ELF-1 (cell line): ENCODE data around the gene CDK11A.
A peak's percentile ranks its signal among the peaks of the same experiment; 100 is the strongest.

Source experiments
- DNase-seq: peaks from one replicate; pipeline ENCODE4 v3.0.0-alpha.2; 2016; ENCODE audit warnings: low read depth, low spot score

The CDK11A gene

DNA sequence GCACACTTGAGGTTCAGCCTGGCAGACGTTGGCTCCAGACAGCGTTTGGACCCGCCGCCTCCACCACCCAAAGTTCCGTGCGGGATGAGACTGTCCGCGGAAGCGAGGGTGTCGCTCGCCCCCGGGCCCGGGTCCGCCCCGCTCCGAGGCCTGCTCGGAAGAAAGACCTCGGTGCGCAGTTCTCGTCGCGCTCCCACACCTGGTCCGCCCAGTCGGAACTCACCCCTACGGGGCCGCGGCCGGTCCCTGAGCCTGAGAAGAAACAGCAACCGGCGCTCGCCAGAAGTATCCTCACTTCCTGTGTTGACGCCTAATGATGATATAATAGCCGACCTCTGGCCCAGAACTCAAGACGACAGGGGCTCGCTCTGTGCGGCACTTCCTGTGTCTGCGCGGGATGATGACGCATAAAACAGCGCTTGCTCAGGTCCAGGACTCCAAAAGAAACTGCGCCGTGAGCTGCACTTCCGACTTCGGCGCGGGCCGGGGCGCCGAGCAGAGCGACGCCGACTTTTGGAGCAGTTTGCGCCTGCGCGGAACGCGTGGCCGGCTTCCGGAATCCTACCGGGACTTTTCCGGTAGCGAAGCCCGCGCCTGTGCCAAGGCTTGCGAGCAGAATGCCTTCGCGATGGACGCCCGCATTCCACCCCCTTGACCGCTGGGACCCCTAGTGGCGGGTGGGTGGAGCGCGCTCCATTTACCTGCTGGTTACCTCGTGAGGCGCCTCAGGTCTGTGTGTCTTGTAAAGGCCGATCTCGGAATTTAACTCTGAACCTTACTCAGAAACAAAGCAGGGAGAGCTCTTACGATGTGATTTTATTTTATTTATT lies at the start of gene CDK11A:
Gene CDK11A (minus strand): TSS at position 323 of the 830 bp plus-strand sequence. CDS start 1,539 bp downstream, outside the sequence.
- DNase-seq: peak; percentile 99

DNA sequence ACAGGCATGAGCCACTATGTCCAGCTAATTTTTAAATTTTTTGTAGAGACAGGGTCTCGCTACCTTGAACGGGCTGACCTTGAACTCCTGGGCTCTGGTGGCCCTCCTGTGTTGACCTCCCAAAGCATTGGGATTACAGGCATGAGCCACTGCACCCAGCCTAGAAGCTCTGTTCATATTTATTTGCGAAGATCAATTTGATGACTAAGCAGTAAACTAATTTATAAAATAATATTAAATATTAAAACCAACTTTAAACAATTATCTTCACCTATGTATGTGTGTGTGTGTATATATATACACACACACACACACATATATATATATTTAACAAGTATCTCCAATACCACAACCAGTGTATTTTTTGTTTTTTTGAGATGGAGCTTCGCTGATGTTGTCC lies 49.7 kb upstream of the CDK11A start:
- DNase-seq: no peak

DNA sequence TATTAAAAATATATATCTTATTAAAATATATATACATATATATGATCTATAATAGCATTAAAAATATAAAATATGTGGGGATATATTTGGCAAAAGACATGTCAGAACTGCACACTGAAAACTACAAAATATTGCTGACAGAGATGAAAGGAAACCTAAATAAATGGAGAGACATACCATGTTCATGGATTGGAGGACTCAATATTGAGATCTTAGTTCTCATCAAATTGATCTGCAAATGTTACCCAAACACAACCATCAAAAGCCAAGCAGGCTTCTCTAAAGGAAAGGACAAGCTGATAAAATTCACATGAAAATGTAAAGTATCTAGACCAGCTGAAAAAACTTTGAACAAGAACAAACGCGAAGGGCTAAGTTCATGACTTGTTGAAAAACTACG lies 46.9 kb upstream of the CDK11A start:
- DNase-seq: no peak

DNA sequence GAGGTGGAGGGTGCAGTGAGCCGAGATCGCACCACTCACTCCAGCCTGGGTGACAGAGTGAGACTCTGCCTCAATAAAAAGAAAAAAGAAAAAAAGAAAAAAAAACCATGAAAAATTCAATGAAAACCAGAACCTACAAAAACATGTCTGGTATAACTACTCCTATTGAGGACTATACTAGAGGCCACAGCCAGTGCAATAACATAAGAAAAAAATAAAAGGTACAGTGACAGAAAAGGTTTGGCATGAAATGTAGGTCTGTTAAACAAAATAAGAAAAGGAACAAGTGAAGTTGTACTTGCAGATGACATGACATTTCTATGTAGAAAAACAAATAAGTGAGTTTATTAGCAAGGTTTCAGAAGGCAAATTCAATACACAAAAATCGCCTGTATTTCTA lies 45.9 kb upstream of the CDK11A start:
- no peak for DNase-seq

DNA sequence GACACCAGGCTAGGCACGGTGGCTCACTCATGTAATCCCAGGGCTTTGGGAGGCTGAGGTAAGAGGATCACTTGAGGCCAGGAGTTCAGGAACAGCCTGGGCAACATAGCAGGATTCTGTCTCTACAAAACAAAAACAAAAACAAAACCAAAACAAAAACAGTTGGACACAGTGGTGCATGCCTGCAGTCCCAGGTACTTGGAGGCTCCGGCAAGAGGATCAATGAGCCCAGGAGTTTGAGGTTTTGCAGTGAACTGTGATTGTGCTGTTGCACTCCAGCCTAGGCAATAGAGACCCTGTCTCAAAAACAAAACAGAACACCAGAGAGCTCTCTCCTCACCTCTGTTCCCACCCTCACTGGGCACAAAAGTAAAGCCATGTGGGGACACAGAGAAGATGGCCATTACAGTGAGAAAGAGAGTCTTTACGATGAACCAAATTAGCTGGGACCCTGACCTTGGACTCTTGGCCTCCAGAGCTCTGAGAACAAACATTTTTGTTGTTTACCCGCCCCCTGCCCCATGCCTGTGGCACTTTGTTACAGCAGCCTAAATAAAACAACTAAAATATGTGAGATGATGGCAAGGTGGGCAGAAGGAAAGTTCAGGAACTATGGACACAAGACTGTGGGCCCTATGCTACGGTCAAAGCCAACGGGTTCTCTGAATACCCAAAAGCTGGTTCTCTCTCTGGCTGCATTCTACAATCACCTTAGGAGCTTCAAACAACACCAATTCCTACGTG lies 44.3 kb upstream of the CDK11A start:
- DNase-seq: no peak

DNA sequence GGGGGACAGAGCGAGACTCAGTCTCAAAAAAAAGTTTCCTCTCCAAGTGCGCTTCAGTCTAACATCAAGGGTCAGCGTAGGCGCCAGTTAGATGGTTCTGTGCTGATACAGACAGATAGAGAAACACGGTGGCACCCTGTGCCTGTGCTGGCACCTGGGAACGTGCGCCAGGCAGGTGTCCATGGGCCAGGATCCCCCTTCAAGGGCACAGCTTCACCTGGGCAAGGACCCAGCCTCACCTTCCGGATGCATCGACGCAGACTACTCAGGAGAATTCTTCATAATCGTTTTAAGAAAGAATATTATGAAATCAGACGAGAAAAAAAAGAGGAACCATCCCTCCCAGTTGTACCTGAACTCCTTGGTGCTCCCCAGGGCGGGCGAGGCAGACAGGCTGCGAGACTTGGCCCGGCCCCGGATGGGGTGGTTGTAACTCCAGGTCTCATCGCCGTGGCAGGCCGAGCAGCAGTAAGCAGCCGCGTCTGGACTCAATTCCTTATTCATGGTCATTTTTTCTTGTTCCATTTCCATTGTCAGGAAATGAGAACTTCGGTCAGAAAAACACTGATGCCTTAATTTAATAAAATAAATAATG lies 40.8 kb upstream of the CDK11A start:
- no peak for DNase-seq

DNA sequence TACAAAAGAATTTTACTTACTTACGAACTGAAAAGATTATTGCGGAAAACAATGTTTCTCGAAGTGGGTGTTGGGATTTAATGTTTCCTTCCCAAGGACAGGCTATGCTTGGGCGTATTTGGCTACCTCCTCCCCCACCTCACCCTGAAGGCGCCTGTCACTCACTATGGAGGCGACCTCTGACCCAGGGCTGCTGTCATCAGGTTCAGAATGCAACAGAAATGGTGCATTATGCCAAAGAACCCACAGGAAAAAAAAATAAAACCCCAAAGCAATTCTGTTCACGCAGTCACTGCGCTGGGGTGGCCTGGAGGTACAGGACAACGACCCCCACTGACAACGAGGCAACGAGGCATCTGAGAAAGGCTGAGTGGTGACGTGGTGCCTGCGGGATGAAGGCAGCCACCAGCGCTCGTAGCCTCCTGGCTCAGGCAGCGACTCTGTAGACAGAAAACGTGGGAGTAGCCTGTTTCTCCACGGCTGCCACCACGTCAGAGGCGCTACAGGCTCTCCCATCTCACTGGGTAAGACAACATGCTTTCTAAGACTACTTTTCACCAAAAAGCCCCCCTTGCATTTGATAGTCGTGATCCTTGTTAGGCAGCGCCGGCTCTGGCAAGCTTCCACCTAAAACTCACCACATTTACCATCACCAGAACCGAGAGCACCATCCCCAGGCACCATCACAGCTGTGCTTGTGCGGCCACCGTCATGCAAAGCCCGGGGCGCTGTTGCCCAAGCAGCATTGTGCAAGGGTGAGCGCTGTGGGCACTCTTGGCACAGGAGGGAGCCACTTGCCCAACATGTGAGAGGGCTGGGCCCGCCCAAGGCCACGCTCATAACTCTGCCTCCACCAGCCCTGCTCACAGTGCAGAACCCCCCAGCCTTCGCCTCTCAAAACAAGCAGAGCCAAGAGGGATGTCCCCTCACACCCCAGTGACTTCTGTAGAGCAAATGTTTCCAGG lies 39.8 kb upstream of the CDK11A start:
- DNase-seq: peak; percentile 19

DNA sequence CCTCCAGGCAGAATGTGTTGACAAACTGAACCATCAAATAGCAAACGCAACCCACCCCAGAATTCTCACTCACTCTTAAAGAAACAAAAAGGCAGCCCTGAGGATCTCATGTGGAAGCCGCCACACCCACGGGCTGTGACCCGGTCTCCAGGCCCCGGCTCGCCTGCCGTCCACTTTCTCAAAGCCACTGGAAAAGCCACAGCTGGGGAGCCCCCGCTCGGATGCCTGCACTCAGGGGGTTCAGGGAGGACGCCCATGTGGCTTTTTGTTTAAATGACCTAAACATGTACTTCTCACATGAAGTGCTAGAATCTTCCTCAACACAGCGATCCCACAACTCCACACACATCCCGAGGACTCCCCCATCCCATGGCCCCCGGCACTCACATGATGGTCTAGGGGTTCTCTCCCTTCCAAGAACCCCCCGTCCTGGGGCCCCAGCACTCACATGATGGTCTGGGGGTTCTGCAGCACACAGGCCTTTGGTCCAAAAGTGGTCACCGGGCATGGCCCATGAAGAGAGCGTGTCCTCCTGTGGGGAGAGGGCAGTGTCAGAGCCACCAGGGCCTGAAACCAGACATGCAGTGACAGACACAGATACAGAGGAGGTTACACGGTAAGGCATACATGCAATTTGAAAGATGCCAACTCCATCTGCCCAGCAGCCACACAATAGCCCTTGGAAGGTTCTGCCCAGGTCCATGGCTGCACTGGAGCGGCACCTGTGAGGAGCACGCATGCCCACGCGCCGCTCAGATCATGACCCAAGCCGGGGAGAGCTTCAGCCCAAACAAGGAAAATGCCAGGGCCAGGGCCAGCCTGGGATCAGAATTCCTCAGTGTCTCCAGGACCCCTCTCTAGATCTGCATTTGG lies 37.6 kb upstream of the CDK11A start:
- DNase-seq: no peak

DNA sequence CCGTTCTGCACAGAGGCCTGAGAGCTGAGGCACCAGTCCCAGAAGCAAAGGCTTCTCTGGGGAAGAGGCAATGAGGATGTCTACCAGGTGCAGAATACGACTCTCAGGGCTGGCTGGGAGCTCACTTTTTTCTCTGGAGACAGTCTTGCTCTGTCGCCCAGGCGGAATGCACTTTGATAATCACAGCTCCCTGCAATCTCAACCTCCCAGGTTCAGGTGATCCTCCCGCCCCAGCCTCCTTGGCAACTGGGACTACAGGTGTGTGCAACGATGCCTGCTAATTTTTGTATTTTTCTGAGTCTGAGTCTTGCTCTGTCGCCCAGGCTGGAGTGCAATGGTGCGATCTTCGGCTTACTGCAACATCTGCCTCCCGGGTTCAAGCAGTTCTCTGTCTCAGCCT lies 36.6 kb upstream of the CDK11A start:
- no peak for DNase-seq

DNA sequence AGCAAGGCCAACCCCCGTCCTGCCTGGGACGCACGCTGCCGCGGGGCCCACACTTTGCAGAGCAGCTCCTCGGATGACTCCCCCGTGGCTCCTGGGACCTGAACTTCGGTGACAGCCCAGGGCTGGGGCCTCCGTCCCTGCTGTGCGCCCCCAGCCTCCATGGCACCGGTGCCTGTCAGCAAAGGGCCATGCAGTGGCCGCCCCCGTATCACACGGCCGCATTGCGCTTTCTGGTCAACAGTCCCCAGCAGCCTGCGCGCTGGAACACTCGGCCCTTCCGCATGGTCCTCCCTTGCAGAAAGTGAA lies 36.1 kb upstream of the CDK11A start:
- DNase-seq: no peak

DNA sequence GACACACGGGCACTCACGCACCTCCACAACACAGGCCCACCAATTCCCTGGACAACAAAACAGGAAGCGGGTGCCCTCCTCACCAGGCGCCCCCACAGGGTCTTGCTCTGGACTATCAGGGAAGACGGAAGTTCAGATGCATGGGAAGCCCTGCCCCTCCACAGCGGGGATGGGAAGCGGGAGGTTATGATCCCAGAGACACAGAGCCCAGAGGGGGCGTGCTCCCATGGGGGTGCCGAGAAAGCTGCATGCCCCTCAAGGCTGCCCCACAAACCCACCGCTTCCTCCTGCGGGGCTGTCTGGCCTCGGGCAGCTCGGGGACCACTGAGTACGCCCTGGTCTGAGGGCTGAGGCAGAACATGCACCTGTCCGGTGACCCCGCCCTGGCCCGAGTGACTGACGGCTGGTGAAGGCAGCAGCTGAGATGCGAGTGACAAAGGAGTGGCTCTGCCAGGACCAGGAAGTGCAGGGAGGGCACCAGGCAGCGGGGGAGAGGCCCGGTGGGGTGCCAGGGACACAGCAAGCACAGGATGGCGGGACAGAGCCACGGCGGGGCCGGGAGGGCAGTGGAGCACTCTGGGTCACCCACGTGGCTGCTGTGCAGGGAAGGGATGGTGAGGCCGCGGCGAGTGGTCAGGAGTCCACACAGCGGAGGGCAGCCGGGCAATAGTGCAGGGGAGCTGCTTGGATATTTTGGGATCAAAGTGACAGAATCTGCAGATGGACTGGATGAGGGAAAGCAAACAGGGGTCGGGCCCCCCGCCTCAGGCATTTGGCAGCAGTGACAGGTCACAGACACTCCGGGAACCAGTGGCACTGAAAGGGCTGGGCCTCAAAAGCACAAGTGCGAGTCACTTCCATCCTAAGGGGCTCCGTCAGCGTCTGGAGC lies 35.5 kb upstream of the CDK11A start:
- DNase-seq: no peak

DNA sequence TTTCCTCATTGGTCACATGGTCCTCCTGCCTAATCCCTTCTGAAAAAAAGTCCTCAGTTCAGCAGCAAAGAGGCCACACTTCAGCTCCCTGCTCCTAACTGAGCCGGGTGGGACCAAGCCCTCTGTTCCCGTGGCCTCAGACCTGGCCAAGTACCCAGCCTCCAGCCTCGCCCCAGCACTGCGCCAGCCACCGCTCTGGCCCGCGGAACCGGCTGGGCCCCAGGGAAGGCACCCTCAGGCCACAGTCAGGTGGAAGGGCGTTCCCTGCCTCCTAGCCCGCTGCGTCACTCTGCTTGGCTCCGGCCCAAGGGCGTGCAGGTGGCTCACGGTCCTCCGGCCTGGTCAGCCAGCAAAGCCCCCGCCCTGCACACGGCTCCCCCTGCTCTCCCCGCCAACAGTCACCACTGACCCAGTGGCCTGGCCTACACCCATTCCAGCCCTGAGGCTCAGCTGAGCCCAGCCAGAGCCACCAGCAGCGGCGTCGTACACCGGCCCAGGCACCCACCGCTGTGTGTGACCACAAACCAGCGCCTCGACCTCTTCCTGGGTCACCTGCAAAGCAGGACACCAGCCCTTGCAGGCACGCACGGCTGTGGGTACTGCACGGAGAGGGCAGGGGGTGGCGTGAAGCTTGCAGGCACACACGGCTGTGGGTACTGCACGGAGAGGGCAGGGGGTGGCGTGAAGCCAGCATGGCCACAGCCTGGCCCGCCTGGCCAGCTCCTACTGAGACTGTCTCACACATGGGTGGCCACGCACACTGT lies 34.7 kb upstream of the CDK11A start:
- peak; percentile 46 for DNase-seq

DNA sequence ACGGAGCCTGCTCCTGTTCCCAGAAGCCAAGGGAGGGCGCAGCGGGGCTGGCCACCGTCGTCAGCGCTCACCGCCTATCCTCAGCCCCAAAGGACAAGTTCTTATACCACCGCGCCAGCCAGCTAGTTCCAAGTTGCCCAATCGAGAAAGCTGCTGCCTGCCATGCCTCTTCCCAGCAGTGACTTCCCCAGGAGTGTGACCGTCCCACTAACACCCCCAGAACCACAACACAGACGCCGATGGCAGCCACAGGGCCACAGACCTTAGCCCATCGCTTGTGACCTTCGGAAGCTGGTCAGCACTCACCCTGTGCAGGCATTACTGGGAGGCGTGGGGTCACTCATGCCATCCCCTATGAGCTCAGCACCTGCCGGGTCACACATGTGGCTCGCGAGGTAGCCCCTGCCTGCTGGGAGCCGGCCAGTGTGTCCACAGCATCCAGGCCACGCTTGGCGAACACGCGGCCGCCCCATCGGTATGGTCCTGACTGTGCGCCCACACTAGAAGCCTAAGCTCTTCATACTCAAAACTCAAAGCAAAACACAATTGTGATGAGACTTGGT lies 34.0 kb upstream of the CDK11A start:
- DNase-seq: no peak

DNA sequence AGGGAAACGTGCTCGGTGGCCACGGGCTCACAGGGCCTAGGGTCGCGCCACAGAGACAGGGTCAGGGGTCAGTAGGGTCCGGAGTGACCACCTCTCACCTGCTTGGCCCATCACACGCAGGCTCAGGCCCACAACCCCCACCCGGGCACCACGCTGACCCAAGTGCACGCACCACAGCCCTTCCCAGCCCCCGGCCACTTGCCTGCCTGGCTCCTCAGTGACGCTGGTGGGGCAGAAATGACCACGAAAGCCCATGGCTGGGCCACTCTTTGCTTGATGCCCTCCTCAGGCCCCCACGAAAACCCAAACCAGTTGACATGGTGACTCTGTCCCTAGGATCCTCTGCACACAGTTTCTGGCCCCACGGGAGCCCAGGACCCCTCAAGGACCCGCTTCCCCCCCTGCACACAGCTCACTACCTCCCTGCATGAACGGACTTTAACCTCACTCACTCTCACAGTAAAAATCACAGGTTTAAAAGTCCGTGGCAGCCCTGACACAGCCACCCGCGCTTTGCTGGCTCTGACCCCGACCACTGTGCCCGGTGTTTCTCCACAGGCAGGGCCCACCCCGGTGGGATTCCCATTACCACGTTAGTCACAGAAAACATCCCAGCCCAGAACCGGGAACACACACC lies 33.4 kb upstream of the CDK11A start:
- DNase-seq: no peak

DNA sequence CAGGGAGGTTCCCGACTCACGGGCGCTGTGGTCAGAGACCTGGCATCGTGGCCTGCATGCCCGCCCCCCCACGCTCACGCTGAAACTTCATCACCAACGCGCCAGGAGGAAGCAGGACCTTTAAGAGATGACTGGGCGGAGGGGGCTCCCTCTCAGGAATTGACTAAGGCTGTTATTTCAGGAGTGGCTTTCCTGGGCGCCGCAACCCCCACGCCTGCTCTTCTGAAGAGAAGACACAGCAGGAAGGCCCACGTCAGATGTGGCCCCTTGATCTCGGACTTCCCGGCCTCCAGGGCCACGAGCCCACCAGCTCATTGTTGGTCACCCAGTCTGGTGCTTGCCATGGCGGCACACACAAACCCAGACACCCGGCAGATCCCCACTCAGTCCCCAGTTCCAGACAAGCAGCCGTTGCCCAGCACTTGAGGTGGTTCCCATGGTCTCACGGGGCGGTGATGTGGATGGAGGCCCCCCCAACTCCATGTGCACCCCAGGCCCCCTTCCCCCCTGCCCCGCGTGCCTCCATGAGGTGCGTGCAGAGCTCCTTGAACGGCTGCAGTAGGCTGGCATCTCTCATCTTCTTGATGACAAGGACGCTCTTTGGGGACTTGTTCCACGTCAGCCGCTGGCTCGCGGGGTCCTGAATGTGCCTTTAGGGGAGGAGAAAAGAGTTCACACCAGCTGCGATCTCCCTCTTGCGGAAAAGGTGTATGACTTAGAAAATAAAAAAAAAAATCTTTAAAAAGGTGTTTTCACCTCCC lies 32.7 kb upstream of the CDK11A start:
- no peak for DNase-seq

DNA sequence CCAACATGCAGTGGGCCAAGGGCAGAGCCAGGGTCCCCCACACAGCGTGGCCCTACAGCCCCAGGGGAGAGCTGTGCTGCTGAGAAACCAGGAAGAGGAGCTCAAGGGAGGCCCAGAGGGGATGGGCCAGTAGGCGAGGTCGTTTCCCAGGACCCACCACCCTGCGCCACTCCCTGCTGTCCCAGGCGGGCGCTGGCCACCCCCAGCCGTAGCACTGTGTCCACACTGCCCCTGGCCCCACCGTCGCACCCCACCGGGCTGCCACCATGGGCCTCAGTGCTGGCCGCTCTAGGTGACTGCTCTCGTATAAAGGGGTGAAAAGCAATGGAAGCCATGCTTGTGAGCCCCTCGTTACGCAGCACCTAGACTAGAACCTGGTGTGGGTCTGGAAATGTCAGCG lies 31.7 kb upstream of the CDK11A start:
- DNase-seq: no peak

DNA sequence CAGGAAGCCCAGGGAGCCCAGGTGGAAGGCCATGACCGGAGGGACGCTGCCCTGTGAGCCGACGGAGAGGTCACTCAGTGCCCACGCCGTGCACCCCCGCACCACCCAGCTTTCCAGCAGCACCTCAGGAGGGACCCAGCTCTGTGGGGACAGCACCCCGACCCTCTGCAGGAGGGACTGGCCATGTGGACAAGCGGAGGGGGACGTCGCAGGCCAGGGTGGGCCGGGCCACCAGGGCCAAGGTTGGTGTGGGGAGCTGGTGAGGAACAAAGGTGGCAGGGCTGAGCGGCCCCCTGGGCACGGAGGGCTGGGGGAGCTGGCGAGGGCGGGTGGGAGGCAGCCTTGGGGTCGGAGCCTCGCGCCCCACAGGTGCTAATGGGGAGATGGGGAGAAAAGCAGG lies 31.3 kb upstream of the CDK11A start:
- DNase-seq: no peak
